Lower leg skin (tissue), 4 donors: ENCODE results near the gene CNNM2. TPM values are rescaled to one million over a fixed set of nuclear protein-coding genes. Genes with fewer than 3 reads are reported as not detected.

Experiments used
- DNase-seq, 2 donors: peaks; one replicate each; pipeline ENCODE4 v3.0.0-alpha.2; 2019; ENCODE audit warnings: low spot score in 2 of 2
- H3K4me3 ChIP-seq: fragments of 200-600 bp; sonication (generic); 2 replicates; pipeline ENCODE4 v1.5.1; 2017; ENCODE audit warnings: mild to moderate bottlenecking, low read depth; ENCODE audit not compliant: poor library complexity, severe bottlenecking
- POLR2A ChIP-seq, 2 donors: fragments of 450-650 bp; IDR thresholded peaks; one replicate each; pipeline ENCODE4 v1.6.1; 2016 to 2017; ENCODE audit warnings: antibody characterized with exemption in 2 of 2, mild to moderate bottlenecking in 1 of 2, moderate library complexity in 1 of 2
- WGBS, 2 donors: methylation state at CpG; one replicate each; pipeline ENCODE4 v1.1.5; 2018; 5-methylcytosine and 5-hydroxymethylcytosine counted together
- intact Hi-C: fragments of 100-400 bp; cut with DNase I; formaldehyde crosslinking; loops from one replicate; pipeline ENCODE4 v1.15.0; 2023; ENCODE audit warnings: low total_unique reads
- total RNA-seq, 4 donors: library from RNA; depleted of rRNA; stranded (reverse); fragments of >200 nt; gene quantifications; one replicate each; pipeline ENCODE4 v1.1.0, GENCODE V29; 2016
- TF ChIP-seq, protein P1 (sequence below), 3 donors: fragments of 450-650 bp; IDR thresholded peaks; one replicate each; pipeline ENCODE4 v1.5.1; 2016; ENCODE audit warnings: antibody characterized with exemption in 3 of 3, mild to moderate bottlenecking in 3 of 3, moderate library complexity in 2 of 3

The CNNM2 gene
- total RNA-seq, 4 donors from 2014 or later = 9.6 to 21.9 (median 14.5) TPM

DNA sequence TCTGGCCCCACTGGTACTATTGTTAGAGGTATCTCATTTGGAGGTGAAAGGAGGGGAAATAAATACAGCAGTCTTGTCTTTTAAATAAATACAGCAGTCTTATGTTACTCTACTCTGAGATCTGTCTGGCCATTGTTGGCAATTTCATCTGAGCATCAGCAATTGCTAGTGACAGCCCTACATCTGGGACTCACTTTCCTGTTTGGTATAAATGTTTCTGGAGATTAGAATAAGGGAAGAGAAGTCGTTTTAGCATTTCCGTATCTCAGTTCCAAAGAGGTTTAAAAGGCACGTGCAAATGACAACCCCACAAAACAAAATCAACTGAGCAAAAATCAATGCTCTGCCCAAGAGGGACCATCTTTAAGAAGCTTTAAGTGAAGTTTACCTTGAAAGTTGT lies 18.1 kb upstream of the CNNM2 start:
- H3K4me3 ChIP-seq = no peak overlapping the region
- no peak for DNase-seq
- WGBS, 2 donors = 68 to 89% methylated on average over 3 of the region's 3 CpGs
- no peak for TF ChIP-seq POLR2A (IDR thresholded peaks at IDR 0.05)
- TF ChIP-seq, protein P1, sequence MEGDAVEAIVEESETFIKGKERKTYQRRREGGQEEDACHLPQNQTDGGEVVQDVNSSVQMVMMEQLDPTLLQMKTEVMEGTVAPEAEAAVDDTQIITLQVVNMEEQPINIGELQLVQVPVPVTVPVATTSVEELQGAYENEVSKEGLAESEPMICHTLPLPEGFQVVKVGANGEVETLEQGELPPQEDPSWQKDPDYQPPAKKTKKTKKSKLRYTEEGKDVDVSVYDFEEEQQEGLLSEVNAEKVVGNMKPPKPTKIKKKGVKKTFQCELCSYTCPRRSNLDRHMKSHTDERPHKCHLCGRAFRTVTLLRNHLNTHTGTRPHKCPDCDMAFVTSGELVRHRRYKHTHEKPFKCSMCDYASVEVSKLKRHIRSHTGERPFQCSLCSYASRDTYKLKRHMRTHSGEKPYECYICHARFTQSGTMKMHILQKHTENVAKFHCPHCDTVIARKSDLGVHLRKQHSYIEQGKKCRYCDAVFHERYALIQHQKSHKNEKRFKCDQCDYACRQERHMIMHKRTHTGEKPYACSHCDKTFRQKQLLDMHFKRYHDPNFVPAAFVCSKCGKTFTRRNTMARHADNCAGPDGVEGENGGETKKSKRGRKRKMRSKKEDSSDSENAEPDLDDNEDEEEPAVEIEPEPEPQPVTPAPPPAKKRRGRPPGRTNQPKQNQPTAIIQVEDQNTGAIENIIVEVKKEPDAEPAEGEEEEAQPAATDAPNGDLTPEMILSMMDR (IDR thresholded peaks at IDR 0.05) = no peak
- intact Hi-C loops = loop anchor here (5.0 to 10.0 kb wide), 2 partner anchors 65 to 173 kb away; partner anchors contain the start of gene CYP17A1

DNA sequence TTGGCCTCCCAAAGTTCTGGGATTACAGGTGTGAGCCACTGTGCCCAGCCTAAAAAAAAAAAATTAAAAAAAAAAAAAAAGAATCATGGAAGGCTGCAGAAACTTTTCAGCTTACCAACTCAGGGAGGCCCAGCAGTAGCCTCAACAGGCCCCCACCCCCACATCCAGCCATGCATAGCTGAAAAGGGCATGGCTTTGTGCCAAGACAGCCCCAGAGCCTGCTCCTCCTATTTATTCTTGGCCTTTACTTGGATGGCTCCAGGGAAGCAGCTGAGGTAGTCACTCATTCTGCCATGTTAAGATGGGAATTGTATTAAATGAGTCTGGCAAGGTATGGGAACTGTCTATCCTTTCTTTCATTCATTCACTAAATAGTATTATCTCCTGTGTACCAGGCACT lies 13.7 kb upstream of the CNNM2 start:
- intact Hi-C loops = loop anchor here (5.0 to 10.0 kb wide), 2 partner anchors 70 to 177 kb away; partner anchors contain the start of gene CYP17A1
- H3K4me3 ChIP-seq = no peak overlapping the region
- TF ChIP-seq POLR2A (IDR thresholded peaks at IDR 0.05) = no peak
- TF ChIP-seq, protein P1 (IDR thresholded peaks at IDR 0.05) = no peak
- DNase-seq = no peak

DNA sequence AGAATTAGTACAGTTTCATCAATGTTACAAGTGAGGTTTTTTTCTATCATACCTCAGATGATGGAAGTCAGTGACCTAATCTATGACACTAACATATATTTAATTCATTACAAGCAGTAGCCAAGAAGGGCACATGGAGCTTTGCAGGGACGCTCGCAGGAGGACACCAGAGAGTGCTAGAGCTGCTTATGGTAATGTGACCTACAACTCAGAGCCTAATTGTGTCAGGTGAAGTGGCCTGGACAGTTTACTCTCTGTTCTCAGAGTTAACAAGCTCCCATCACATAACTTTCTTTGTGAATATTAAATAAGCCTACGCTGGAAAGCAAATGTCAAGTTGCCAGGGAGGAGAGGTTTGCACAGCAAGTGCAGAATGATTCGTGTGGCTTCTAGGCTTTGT lies 11.6 kb upstream of the CNNM2 start:
- 87 to 90% methylated on average over 4 of the region's 4 CpGs for whole genome bisulfite sequencing, 2 donors
- intact Hi-C loops = loop anchor here (10.0 kb wide), 1 partner anchor 72 kb away; the partner anchor contains the start of gene CYP17A1
- DNase-seq = no peak
- H3K4me3 ChIP-seq = no peak overlapping the region
- no peak for TF ChIP-seq POLR2A (IDR thresholded peaks at IDR 0.05)
- TF ChIP-seq, protein P1 (IDR thresholded peaks at IDR 0.05) = no peak

DNA sequence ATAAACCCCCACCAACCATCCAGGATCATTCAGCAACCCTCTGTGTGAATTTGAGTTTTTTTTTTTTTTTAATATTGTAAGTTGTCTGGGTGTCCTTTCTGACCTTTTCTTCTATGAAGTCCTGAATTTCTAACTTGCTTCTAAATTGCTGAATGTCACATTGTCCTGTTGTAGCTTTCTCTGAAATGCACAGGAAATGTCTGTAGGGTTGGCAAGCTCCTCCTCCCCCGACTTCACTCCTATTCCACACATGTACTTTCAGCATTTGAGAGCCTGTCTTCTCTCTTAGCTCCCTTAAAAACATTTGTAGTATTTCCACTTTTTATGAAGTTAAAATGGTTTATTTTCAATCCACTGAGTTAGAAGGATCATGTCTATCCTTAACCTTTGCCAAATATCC lies 3.3 kb upstream of the CNNM2 start:
- intact Hi-C loops = loop anchor here (5.0 kb wide), 3 partner anchors 153 to 1362 kb away; partner anchors contain the start of gene RPEL1
- 47 to 56% methylated on average over 1 of the region's 1 CpG for WGBS, 2 donors
- no peak overlapping the region for H3K4me3 ChIP-seq
- no peak for TF ChIP-seq POLR2A (IDR thresholded peaks at IDR 0.05)
- TF ChIP-seq, protein P1 (IDR thresholded peaks at IDR 0.05) = no peak
- no peak for DNase-seq

DNA sequence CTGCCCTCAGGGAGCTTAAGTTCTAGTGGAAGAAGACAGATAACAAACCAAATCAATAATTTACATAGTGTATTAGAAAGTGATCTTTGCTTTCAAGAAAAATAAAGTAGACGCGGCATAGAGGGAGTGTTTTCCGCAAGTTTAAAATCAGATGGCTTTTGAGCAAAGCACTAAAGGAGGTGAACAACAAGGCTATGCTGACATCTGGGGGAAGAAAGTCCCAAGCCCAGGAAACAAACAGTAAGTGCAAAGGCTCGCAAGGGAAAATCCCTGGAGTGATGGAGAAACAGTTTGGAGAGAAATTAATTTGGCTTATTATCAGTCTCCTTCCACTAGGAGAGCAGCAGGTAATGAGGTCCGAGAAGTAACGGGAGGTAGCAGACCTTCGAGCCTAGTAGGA lies 1.9 kb upstream of the CNNM2 start:
- no peak overlapping the region for H3K4me3 ChIP-seq
- TF ChIP-seq, protein P1 (IDR thresholded peaks at IDR 0.05) = no peak
- no peak for TF ChIP-seq POLR2A (IDR thresholded peaks at IDR 0.05)
- intact Hi-C loops = loop anchor here (5.0 kb wide), 2 partner anchors 151 to 331 kb away; partner anchors contain the start of gene RPEL1
- WGBS, 2 donors = 84 to 87% methylated on average over 7 of the region's 7 CpGs
- no peak for DNase-seq
